Stimulated activated CD4-positive, alpha-beta T cell treated with anti-CD3 and anti-CD28 coated beads, Interleukin-15, amount 100 ng/mL, for 1 hour (primary cell): ENCODE results near the gene MAGI1.
"Not testable (repeated sequence)": the region's sequence is repeated elsewhere in the genome, so short reads cannot be mapped to it uniquely, and the experiment has no call there.

Experiments used
- DNase-seq, 2 donors: peaks; one replicate each; pipeline ENCODE4 v3.0.0-alpha.2; 2020; ENCODE audit warnings: low read depth in 1 of 2, low spot score in 1 of 2

The MAGI1 gene

GRCh38 chr3:66039590-66039887 lies 821 bp upstream of the MAGI1 start:
- no peak for DNase-seq

- DNase-seq = no peak
These were observed 363 bp downstream of the MAGI1 start for GRCh38 chr3:66038384-66038725.

DNA sequence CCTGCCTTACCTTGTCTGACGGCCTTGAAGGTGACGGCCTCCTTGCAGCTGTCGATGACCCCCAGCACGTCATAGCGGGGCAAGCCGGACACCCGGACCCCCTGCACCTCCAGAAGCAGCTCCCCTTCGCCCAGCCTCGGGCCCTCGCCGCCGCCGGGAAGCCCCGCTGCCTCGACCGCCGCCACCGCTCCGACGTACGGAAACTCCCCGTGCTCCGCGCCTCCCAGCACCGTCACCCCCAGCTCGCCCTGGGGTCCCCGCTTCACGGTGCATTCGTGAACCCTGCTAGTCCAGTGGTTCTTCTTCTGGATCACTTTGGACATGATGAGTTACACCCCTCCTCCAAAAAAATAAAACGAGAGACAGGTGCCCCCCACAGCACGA lies 740 bp downstream of the MAGI1 start:
- no peak for DNase-seq

- no peak for DNase-seq
These were observed 1.3 kb downstream of the MAGI1 start for GRCh38 chr3:66037330-66037985.

DNA sequence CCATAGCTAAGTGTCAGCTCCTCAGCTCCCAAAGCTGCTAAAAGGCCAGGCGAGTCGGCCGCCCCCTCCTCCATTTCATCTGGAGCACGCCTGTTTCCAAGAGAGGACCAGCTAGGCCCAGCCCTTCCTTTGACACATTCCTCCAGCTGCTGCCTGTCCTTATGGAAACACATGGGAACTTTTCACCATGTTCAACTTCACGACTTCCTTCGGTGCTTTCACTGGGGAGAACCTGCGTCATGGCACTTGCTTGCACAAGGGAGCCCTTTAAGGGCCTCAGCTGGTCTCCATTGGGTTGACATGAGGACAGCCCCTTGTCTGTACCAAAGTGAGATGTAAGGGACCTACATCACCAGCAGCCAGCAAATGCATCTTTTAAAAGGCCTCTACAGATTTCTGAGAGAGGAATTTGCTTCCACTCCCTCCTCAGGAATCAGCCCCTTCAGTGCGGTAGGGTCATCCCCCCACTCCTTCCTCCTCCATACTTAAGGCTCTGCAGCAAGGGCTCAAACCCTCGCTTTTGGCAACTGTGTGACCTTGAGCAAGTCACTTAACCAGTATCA lies 2.1 kb downstream of the MAGI1 start:
- no peak for DNase-seq

DNA sequence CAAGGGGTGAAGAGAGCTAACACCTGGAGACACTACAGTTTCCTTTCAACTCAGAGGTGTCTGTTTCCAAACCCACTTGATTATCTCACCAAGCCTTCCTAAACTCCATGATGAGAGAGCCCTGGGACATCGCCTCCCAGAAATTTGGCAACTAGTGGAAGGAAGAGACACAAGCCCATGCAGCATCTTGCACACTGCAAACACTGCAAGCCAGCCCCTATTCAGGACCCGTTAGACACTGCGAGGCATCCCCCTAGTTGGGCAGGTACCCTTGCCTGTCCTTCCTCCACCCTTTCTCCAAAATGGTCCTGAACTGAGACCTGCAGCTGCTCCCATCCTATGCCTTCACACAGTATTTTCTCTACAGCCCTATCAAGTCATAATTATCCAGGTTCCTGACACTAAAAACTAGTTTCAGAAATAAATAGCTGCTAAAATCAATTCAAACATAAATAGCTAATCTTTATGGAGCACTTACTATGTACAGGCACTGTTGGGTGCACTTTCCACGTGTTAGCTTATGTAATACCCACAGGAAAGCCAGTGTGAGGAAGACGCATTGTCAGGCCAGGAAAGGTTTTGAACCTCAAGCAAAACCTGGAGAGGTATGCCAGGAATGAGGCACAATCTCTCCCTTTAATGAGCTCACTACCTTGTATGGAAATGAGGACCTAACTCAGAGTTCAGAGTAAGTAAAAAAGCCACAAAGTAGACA lies 2.8 kb downstream of the MAGI1 start:
- DNase-seq = no peak

- no peak for DNase-seq
These were observed 5.2 kb downstream of the MAGI1 start for GRCh38 chr3:66033241-66034138.

DNA sequence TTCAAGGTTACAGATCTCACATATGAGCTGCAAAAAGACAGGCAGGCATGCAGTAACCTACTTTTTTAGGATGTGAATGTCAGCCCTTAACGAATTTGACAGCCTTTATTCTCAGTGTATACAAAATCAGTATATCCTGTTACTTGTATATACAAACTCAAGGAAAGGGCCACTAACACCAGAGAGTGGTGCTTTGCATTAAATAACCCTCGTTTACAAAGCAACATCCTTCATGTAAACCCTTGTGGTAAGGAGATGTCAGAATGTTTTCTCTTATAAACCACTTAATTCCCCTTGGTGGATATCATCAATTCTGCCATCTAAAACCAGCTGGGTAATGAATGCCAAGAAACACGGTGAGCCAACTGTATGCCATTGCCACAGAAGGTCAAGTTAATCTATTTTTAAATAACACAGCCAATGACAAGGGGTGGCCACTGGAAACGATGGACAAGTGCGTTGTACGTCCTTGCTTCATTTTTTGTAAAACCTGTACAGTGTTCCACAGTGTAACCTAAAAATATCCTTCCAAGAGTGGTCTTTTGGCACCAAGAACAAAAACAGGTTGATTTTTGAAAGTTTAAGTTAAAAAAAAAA lies 7.5 kb downstream of the MAGI1 start:
- DNase-seq = no peak

GRCh38 chr3:66029443-66029842 lies 9.3 kb downstream of the MAGI1 start:
- DNase-seq = no peak

DNA sequence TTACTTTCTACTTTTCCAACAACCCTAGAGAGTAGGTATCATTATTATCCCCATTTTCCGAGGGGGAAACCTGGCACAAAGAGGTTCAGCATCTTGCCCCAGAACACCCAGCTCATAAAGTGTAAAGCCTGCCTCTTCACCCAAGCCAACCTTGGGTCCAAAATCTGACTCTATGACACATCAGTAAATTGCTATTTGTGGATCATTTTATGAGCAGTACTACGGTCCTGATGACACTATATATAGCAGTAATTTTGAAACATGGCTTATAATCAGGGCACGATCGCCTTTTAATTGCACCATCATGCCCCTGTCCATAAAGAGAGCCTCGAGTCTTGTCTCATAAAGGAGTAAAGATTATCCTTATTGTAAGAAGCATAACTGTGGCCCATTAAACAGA lies 9.7 kb downstream of the MAGI1 start:
- DNase-seq = no peak

DNA sequence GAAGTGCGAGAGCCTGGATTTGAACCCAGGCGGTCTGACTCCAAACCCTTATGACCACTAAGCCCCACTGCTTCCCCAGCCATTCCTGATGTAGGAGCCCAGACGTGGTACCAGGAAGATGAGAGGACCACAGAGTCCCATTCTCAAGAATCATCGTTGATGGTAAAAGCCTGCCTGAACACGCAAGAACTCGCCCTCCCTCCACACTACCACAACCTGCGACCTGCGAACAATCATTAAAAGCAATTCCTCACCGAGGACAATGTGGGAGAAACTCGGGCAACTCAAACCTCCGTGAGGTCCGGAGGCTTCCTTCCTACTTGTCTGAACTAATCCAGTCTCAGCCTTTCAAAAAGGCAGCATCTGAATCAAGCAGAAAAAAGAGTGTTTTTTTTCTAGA lies 10.3 kb downstream of the MAGI1 start:
- DNase-seq = no peak

GRCh38 chr3:66027099-66027498 lies 11.6 kb downstream of the MAGI1 start:
- not testable (repeated sequence) for DNase-seq

GRCh38 chr3:66023738-66024385 lies 14.9 kb downstream of the MAGI1 start:
- no peak for DNase-seq

DNA sequence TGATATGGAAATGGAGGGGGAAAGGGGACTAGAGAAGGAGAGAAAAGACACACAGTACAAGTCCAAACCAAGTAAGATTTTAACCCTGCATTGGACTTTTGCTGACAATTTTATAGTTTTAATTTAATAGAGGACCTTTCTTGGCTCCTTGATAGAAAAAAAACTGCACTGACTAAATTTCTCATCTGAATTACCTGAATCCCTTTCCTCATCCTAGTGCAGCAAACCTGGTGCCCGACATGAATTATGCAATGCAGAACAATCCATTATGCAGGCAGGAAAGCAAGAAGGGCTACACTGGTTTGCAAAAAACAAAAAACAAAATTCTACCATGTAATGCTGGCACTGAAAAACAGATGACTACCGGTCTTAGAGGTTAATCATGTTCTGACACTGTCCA lies 15.5 kb downstream of the MAGI1 start:
- DNase-seq = no peak

DNA sequence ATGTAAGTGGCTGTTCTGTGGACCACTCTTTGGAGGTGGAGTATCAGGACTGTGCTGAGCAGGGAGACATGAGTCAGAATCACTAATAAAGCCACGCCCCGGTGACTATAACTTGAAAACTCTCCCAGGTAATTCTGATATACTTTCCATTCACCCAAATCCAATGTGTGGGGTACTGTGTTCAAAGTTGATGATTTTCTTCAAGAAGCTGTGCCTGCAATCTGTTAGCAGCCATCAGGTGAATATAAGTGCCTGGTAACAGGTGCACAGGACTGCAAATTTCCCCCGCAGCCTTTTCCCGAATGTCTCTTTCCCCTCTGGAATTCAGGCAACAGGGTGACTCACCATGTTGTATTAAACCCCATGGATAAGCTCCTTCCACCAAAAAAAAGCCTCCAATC lies 17.0 kb downstream of the MAGI1 start:
- no peak for DNase-seq

GRCh38 chr3:66019896-66020295 lies 18.8 kb downstream of the MAGI1 start:
- no peak for DNase-seq

- DNase-seq = no peak
These were observed 20.4 kb downstream of the MAGI1 start for GRCh38 chr3:66018057-66019033.

DNA sequence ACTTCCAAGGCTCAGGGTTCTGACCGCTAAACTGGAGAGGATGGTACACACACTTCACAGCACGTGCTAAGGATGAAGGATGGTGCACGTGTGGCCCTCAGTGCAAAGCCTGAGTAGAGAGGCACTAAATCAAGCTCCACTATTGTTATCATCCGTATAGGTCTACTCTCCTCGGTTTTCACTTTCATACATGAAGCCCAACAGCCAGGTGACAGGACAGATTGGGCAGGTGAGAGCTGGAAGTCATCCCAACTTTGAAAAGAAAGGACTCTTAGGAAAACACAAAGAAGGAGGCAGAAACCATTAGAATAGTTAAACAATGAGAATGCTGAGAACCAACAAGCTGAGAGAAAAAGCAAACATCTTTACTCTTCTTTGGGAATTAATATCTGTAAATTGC lies 21.1 kb downstream of the MAGI1 start:
- no peak for DNase-seq

GRCh38 chr3:66017084-66017483 lies 21.6 kb downstream of the MAGI1 start:
- DNase-seq = no peak

DNA sequence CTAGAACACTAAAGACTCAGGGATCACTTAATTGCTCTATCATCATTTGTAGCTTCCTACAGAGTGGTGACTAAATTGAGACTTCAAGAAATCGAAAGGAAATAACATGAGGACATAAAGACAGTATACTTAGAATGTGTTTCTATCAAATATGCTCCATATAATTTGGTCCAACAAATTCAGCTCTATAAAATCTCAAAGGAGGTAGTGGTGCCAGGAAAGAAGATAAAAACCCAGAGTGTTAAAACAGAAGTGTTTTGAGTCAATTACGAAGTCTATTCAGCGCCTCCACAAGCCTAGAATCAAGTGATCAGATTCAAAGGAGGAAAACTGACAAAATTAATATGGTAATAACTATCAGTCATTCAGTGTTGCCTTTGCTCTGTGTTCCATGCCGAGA lies 22.9 kb downstream of the MAGI1 start:
- DNase-seq = no peak
